Myocyte (in vitro differentiated cells): ENCODE measurements around the gene IGFLR1. TPM values are rescaled to one million over a fixed set of nuclear protein-coding genes. Genes with fewer than 3 reads are reported as not detected.
A peak's percentile ranks its signal among the peaks of the same experiment; 100 is the strongest.

Experiments
- DNase-seq: peaks from one replicate; pipeline ENCODE4 v3.0.0-alpha.2; 2012; ENCODE audit warnings: low read depth
- total RNA-seq: library from RNA; depleted of rRNA; stranded (reverse); fragments of >200 nt; gene quantifications from 2 replicates; pipeline ENCODE4 v1.2.3, GENCODE V29; 2014

Gene IGFLR1
- total RNA-seq, 1 donor from 2014 or later = 4.8 TPM

DNA sequence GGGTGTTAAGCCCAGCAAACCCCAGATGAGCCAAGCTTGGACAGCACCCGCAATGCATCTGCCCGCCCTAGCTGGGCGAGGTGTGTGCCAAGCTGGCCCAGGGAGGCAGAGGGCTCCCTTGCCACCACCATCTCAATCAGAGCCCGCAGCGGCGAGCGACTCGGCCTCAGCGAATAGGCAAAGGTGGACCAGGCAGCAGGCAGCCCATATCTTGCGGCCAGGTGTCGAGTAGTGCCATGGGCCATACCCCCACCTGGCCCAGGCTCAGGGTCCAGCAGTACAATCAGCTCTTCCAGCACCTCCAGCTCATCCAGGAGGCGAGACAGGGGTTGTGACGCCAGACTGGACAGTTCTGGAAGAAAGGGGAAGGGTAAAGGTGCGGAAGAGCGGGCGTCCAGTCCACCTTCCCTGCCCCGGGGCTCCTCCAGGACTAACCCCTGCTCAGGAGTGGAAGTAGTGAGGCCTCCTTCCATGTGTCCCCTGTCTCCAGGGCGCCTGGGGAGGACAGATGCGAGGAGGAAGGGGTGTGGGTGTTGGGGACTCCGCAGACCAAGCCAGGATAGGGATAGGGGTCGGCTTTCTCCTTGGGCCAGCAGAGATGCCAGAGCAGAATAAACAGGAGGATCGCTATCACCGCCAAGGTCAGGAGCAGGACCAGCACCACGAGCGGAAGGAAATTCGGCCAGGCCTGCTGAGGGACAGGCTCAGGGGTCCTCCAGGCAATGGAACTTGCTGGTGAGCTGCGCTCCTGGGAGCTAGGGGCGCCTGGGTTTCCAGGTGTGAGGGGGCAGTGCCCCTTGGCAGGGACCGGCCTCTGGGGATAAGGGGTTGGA lies 2.8 kb downstream of the IGFLR1 start:
- no peak for DNase-seq

DNA sequence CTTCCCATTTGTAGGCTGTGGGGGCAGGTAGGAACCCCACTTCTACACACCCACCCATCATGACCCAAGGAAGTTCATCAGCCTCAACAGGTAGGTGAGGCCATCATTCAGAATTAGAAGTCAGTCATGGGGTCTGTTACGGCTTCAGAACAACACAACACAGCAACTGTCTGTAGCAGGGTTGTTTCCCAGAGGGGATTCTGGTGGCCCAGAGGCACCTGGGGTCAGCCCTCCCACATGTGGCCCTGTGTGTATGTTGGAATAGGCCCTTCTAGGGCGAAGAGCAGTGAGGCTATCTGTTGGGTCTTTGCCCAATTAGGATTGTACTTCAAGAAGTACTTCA lies 3.4 kb downstream of the IGFLR1 start:
- no peak for DNase-seq

DNA sequence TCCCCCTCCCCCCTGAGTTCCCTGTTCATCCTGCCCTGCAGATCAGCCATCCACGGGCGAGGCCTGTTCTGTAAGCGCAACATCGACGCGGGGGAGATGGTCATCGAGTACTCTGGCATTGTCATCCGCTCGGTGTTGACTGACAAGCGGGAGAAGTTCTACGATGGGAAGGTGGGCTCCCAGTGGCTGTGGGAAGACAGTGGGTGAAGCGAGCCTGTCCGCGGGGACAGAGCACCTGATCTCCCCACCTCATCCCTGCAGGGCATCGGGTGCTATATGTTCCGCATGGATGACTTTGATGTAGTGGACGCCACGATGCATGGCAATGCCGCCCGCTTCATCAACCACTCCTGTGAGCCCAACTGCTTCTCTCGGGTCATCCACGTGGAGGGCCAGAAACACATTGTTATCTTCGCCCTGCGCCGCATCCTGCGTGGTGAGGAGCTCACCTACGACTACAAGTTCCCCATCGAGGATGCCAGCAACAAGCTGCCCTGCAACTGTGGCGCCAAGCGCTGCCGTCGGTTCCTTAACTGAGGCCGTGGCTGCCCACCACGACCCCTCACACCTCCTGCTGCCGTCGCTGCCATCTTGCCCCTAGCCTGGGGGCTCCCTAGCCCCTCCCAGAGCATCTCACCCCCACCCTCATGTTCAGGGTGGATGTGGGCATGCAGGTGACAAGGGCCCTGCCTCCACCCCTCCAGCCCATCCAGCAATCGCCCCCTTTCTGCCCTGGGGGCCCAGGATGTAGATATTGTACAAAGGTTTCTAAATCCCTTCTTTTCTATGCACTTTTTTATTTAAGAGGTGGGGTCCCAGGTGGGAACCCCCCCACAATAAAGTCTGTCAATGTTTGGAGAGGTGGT lies 4.0 kb downstream of the IGFLR1 start:
- no peak for DNase-seq

DNA sequence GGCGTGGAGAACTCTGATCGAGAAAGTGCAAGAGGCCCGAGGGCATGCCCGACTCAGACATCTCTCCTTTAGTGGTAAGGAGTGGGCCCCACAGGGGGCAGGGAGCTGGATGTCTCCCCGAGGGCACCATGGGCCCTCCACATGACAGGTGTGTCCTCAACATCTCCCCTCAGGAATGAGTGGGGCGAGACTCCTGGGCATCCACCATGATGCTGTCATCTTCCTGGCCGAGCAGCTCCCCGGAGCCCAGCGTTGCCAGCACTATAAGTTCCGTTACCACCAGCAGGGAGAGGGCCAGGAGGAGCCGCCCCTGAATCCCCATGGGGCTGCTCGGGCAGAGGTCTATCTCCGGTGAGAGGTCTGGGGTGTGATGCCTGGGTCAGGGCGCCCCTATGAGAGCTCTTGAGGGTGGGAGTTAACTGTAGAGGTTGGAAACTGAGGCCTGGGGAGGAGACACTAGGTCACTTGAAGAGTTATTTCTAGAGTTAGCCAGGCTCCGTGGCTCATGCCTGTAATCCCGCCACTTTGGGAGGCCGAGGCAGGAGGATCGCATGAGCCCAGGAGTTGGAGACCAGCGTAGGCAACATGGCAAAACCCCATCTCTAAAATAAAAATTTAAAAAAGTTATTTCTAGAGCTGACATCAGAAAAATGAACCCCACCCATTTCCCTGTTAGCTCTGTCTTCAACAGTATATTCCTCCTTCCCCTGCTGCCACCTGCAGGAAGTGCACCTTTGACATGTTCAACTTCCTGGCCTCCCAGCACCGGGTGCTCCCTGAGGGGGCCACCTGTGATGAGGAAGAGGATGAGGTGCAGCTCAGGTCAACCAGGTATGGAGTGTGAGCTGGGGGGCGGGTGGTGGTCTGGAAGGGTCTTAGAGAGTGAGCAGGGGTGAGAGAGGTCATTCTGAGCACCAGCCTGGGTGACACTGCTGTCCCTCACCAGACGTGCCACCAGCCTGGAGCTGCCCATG lies 5.1 kb downstream of the IGFLR1 start:
- no peak for DNase-seq

DNA sequence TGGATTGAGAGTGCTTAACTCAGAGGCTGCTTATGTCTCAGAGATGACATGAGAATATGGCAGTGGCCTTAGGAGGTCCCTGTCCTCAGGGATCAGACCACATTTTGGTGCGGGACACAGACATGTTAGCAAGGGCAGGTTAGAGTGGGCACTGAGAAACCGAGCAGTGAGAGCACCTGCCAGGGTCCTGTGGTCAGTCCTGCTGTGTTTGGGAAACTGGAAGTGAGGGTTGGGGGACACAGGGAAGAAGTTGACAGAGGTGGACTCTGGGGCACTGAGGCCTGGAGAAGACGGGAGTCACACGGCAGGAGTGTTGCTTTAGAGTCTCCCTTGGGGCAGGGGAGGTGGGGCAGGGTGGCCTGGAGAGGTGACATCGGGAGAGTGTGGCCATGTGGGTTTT lies 7.4 kb downstream of the IGFLR1 start:
- DNase-seq = no peak

DNA sequence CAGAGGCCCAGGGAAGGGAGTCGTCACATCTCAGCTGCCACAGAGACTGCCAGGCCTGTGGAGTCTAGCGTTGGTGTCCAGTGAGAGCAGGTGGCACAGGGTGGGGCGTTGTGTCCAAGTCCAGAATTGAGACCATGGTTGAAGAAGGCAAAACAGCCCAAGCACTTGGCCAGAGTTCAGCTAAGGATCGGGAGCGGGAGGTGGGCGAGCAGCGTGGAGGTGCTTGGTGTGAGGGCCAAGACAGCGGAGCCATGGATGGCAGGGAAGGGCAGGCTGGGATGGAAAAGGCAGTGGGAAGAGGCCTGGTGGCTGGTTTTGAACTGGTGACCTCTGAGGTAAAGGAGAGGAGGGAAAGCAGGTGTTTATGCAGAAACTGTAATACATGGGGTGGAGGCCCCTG lies 8.0 kb downstream of the IGFLR1 start:
- peak; percentile 38 for DNase-seq

DNA sequence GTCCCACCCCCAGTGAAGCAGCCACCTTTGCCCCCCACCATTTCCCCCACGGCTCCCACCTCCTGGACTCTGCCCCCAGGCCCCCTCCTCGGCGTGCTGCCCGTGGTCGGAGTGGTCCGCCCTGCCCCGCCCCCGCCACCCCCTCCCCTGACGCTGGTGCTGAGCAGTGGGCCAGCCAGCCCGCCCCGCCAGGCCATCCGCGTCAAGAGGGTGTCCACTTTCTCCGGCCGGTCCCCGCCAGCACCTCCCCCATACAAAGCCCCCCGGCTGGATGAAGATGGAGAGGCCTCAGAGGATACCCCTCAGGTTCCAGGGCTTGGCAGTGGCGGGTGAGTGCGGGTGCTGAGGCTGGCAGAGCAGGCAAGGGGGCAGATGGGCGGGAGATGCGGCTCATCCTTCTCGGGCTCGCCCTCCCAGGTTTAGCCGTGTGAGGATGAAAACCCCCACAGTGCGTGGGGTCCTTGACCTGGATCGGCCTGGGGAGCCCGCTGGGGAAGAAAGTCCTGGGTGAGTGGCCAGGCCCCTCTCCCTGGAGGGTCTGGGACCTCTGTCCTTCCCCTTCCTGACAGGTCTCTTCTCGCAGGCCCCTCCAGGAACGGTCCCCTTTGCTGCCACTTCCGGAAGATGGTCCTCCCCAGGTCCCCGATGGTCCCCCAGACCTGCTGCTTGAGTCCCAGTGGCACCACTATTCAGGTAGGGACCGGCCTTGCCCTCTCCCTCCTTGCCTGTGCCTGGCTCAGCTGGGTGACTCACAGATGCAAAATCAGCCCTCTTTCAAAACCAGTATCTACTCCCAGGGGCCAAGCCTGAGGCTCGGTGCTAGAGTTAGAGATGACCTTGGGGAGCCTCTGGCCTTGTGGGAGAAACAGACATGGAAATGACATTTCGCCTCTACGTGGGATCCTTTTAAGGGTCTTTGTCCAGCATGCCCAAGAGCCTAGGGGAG lies 8.8 kb downstream of the IGFLR1 start:
- DNase-seq = no peak

DNA sequence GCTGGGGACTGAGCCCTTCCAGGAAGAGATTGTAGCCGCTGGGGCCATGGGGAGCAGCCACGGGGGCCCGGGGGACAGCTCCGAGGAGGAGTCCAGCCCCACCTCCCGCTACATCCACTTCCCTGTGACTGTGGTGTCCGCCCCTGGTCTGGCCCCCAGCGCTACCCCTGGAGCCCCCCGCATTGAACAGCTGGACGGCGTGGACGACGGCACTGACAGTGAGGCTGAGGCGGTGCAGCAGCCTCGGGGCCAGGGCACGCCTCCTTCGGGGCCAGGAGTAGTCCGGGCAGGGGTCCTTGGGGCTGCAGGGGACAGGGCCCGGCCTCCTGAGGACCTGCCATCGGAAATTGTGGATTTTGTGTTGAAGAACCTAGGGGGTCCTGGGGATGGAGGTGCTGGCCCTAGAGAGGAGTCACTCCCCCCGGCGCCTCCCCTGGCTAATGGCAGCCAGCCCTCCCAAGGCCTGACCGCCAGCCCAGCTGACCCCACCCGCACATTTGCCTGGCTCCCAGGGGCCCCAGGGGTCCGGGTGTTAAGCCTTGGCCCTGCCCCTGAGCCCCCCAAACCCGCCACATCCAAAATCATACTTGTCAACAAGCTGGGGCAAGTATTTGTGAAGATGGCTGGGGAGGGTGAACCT lies 9.6 kb downstream of the IGFLR1 start:
- no peak for DNase-seq

DNA sequence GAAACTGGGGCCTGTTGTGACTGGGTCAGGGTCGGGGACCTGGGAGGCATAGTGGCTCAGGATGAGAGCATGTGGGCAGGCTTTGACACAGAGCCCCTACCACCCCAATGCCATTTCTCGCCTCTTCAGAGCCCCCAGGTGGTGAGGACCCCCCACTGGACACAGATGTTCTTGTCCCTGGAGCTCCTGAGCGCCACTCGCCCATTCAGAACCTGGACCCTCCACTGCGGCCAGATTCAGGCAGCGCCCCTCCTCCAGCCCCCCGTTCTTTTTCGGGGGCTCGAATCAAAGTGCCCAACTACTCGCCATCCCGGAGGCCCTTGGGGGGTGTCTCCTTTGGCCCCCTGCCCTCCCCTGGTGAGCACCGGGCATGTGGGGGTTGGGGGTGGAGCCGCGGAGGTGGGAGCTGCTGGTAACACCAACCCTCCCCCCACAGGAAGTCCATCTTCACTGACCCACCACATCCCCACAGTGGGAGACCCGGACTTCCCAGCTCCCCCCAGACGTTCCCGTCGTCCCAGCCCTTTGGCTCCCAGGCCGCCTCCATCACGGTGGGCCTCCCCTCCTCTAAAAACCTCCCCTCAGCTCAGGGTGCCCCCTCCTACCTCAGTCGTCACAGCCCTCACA lies 10.4 kb downstream of the IGFLR1 start:
- no peak for DNase-seq

DNA sequence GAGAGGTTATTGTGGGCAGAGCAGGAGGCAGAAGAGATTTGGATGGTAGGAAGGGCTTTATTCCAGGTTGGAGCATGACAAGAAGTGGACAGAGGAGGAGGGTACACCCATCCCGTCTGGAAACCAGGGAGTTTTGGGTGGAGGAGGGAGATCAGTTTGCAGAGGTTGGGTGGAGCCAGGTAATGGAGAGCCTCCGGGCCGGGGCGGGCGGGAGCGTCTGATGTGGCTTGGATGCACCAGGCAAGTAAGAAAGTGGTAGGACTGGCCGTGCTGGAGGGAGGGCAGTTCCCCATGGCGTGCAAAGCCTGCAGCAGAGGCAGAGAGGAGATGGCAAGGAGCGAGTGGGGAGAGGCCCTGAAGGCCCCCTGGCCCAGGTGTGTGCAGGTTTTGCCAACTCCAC lies 10.9 kb downstream of the IGFLR1 start:
- DNase-seq = no peak

DNA sequence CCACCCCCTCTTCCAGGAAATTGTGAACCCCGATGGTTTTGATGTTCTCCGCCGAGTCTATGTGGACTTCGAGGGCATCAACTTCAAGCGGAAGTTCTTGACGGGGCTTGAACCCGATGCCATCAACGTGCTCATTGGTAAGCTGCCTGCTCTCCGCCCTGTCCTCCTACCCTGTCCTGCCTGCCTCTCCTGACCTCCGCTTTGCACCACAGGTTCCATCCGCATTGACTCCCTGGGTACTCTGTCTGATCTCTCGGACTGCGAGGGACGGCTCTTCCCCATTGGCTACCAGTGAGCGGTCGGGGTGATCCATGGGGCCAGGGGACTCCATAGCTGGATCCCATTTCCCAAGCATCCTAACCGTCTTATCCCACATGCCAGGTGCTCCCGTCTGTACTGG lies 11.9 kb downstream of the IGFLR1 start:
- no peak for DNase-seq

DNA sequence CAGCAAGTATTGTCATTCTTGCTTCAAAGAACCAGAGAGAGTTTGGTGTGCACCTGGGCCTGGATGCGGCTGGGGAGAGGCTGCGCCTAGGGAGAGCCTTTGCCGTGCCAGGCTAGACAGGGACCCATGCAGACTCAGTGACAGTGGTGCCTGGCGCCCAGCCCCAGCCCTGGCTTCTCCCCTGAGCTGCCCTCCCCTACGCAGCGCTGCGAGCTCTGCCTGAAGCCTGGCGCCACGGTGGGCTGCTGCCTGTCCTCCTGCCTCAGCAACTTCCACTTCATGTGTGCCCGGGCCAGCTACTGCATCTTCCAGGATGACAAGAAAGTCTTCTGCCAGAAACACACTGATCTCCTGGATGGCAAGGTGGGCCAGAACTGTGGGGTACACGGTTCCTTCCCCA lies 12.5 kb downstream of the IGFLR1 start:
- no peak for DNase-seq

DNA sequence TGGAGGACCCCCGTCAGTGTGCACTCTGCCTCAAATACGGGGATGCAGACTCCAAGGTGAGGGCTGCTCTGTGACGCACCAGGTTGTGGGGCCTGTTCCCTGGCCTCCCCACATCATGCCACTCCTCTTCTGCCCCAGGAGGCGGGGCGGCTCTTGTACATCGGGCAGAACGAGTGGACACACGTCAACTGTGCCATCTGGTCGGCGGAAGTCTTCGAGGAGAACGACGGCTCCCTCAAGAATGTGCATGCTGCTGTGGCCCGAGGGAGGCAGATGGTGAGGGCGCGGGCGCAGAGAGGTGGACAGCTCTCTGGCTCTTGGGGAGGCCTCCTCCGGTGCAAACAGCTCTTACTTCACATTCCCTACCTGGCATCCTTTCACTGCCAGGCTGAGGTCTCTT lies 13.2 kb downstream of the IGFLR1 start:
- DNase-seq = no peak

DNA sequence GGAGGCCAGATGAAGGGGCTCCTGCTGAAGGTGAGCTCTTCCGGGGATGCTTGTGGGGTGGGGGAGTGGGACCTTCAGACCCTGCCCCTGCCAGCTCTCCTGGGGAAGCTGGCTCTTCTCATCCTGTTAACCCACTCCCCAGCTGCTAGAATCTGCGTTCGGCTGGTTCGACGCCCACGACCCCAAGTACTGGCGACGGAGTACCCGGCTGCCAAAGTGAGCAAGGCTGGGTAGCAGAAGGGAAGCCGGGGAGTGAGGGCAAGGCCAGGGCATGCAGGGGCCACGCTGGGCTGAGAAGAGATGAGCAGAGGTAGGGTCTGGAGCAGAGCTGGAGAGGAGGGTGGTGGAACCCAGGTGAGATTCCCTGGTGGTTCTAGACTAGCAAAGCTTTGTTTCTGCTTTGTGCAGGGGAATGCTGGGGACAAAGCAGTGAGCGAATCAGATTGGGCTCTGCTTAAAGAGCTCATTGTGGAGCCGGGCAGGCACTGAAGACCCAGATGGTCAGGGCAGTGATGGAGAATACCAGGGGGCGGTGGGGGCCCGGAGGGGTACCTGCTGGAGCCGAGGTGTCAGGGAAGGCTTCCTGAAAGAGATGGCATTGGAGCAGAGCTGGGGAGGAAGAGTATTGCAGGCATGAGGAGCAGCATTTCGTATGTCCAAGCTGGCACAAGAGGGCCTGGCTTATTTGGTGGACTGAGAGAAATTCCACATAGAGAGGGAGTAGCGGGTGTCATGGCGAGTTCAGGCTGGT lies 14.1 kb downstream of the IGFLR1 start:
- no peak for DNase-seq

DNA sequence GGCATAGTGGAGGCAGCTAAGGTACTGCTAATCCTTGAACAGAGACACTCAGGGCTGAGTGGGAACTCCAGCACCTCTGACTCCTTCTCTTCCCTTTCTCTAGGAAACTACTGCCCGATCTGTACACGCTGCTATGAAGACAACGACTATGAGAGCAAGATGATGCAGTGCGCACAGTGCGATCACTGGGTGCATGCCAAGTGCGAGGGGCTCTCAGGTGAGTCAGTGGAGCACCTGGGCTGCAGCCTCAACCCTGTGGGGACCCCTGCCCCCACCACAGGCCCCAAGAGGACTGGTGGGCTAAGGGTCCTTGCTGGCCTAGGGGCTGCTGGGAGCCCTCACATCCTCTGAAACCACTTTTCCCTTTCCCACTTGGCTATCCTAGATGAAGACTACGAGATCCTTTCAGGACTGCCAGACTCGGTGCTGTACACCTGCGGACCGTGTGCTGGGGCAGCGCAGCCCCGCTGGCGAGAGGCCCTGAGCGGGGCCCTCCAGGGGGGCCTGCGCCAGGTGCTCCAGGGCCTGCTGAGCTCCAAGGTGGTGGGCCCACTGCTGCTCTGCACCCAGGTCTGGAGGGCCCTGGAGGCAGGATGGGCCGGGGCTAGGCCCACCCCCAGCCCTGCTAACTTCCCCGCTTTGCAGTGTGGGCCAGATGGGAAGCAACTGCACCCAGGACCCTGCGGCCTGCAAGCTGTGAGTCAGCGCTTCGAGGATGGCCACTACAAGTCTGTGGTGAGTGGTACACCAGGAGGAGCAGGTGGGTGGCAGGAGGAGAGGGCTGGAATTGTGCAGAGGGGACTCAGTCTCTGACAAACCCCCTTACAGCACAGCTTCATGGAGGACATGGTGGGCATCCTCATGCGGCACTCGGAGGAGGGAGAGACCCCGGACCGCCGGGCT lies 14.9 kb downstream of the IGFLR1 start:
- DNase-seq = peak; percentile 62

DNA sequence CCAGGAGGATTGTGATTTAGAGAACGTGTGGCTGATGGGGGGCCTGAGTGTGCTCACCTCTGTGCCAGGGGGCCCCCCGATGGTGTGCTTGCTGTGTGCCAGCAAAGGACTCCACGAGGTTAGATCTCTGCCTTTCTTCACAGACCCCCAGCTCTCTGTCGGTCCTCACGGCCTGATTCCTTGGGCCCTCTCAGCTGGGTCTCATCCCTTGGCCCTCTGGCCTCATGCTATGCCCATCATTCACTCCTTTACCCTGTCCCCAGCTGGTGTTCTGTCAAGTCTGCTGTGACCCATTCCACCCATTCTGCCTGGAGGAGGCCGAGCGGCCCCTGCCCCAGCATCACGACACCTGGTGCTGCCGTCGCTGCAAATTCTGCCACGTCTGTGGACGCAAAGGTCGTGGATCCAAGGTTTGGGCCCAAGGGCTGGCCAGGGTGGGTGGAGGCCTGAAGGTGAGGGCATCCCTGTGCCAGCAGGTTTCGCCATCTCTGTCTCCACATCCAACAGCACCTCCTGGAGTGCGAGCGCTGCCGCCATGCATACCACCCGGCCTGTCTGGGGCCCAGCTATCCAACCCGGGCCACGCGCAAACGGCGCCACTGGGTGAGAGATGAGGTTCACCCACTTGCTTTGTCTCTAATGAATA lies 16.9 kb downstream of the IGFLR1 start:
- no peak for DNase-seq

DNA sequence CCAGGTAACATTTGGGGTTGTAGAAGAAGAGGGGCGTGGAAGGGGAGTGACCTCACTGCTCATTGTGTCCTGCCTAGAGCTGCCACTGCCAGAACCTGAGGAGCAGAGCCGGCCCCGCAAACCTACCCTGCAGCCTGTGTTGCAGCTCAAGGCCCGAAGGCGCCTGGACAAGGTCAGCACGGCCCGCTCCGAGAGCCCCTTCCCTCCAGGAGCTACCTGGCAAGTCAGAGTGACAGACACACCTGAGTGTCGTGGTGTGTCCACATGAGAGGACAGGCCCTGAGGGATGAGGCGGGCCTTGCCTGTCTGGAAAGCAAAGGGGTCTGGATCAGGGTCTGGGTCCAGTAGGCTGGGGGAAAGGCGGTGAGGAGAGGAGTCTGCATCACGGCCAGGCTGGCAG lies 17.7 kb downstream of the IGFLR1 start:
- DNase-seq = no peak
